SU-DHL-6 (cell line): ENCODE data around the gene BRD3OS.

Source experiments
- CTCF ChIP-seq: fragments of 200-600 bp; sonication (generic); IDR thresholded peaks from one replicate; pipeline ENCODE4 v1.5.1; 2017; ENCODE audit warnings: antibody characterized with exemption, mild to moderate bottlenecking, low read length, moderate library complexity; ENCODE audit not compliant: insufficient read depth, poor library complexity, severe bottlenecking
- EZH2phosphoT487 ChIP-seq: fragments of 200-600 bp; sonication (generic), shearing (Covaris generic); conservative IDR thresholded peaks from 2 replicates; pipeline ENCODE4 v1.6.1; 2018; ENCODE audit warnings: mild to moderate bottlenecking, antibody characterized with exemption, low read length, moderate library complexity, mixed read lengths

- no peak for TF ChIP-seq CTCF
- no peak for TF ChIP-seq EZH2phosphoT487
These were observed 22.0 kb upstream of the BRD3OS start for GRCh38 chr9:134003237-134003636.
